Amniotic stem cell (primary cell): ENCODE measurements around the gene RARS1.
"Not testable (repeated sequence)": the region's sequence is repeated elsewhere in the genome, so short reads cannot be mapped to it uniquely, and the experiment has no call there.

ENCODE experiments used
- DNase-seq: peaks from one replicate; lab custom pipeline; 2025; lab: John Stamatoyannopoulos, UW

The RARS1 gene

GRCh38 chr5:168481330-168481788, 4.9 kb upstream of the RARS1 start:
- DNase-seq: no peak

DNA sequence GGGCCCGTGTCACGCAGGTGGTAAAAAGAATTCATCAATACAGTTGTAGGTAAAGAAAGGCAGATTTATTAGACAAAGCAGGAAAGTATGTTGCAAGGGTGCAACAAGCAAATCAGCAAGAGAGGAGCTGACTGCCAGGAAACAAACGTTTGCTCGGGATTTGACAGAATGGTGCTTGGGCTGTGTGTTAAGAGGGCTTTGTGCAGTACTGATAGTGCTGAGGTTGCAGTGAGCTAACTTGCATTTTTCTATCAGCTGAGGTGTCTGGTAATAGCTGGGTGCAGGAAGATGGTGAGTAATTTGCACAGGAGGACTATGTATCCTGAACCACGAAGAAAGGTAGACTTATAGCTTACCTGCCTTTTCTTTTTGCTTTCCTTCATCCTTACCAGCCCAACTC, 3.9 kb upstream of the RARS1 start:
- no peak for DNase-seq

- DNase-seq: no peak
These were observed 2.8 kb downstream of the RARS1 start for GRCh38 chr5:168489059-168489458.

GRCh38 chr5:168494057-168494555, 7.8 kb downstream of the RARS1 start:
- no peak for DNase-seq

DNA sequence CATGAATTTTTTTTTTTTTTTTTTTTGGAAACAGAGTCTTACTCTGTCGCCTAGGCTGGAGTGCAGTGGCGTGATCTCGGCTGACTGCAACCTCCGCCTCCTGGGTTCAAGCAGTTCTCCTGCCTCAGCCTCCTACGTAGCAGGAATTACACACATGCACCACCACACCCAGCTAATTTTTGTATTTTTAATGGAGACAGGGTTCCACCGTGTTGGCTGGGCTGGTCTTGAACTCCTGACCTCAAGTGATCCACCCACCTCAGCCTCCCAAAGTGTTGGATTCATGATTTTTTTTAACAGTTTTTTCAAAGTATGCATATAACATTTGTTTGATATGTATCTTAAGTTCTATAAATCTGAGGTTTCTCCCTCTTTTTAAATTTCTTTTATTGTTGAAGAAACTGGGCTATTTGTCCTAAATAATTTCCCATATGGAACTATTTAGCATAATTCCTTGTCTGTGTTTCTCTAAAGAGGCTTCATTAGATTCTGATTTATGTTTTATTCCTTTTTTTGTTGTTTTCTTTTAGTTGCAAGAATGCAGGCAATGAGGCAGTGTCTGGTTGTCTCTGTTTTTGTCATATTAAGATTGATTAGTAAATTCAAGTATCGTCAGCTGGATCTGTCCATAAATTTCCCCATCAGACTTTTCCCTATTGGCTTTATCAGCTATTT, 16.4 kb downstream of the RARS1 start:
- DNase-seq: no peak

GRCh38 chr5:168513861-168514428, 27.7 kb downstream of the RARS1 start:
- DNase-seq: no peak

DNA sequence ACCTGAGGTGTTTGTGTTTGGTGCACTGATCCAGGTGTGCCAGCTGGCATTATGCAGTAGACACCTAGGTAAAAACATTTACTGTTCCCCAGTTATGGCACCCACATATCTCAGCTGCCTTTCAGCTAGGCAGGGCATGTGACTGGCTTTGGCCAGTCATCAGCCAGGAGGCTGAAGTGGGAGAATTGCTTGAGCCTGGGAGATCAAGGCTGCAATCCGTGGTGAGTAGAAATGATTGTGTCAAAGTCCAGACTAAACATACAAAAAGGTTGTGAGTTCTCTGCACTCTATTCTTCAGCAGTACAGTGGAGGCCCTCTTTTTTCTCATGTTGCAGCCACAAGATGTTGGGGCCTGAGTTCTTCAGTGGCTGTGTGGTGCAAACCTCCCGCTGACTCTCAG, 39.6 kb downstream of the RARS1 start:
- DNase-seq: no peak

DNA sequence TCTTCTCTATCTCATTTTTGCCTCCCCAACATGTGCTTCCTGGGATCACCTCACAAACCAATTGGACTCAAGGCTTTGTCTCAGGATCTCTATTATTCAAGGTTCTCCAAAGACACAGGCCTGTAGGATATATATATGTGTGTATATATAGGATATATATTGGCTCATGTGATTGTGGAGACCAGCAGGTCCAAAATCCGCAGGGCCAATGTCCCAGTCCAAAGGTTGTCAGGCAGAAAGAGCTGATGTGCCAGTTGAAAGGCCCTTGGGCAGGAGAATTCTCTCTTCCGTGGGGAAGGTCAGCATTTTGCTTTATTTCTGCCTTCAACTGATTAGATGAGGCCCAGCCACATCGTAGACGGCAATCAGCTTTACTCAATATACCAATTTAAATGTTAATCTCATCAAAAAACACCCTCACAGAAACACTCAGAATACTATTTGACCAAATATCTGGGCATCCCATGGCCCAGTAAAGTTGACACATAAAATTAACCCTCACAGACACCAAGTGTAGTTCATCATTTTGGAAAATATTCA, 41.6 kb downstream of the RARS1 start:
- DNase-seq: no peak

DNA sequence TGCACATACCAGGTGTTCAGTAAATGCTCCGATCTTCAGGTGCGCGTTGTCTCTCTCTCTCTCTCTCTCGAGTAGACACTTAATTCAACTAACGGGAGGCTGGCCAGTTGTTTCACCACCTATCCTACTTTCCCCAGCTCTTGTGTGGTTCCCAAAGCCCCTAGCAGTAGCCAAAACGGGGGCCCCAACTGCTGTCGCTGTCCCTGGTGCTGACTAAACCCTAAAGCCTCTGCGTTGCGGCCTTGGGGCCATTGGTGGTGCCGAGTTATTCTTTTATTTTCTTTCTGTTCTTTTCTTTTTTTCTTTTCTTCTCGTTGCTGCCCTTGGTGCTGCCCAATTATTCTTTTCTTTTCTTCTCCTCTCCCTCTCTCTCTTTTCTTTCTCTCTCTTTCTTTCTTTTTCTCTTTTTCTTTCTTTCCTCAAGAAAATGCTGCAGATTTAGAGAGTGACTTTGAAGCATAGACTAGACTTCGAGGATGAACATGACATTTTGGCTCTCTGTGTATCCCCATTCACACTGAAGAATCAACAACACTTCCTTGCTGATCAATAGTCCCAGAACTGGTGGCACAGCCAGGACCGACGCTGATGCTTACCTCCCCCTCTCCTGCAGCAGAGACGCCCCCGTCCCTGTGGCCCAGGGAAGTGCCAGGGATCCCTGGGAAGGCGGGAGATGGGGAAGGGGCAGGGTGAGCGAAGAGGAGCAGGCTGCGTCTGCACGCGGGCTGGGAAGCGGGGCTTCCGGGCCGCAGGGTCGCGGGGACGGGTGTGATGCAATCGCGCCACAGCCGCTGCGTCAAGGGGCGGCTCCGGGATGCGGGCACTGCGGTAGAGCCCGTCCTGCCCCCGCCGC, 42.5 kb downstream of the RARS1 start, which contains the start of gene FBLL1:
TSS of gene FBLL1 (plus strand) at position 785 of the 853 bp plus-strand sequence. CDS start 200 bp downstream, outside the sequence.
- DNase-seq: no peak

GRCh38 chr5:168529374-168530234, 43.3 kb downstream of the RARS1 start:
- no peak for DNase-seq

GRCh38 chr5:168530621-168531150, 44.4 kb downstream of the RARS1 start:
- DNase-seq: no peak

- DNase-seq: no peak
These were observed 44.9 kb downstream of the RARS1 start for GRCh38 chr5:168531191-168531590.

GRCh38 chr5:168531987-168532864, 46.0 kb downstream of the RARS1 start:
- no peak for DNase-seq

DNA sequence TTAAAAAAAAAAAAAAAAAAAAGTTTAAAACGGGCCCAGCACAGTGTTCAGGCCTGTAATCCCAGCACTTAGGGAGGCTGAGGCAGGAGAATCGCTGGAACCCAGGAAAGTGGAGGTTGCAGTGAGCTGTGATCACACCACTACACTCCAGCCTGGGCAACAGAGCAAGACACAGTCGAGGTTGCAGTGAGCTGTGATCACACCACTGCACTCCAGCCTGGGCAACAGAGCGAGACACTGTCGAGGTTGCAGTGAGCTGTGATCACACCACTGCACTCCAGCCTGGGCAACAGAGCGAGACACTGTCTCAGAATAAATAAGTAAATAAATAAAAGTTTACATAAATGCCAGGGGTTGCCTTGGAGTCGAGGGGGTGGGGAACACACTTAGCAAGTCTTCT, 48.1 kb downstream of the RARS1 start:
- not testable (repeated sequence) for DNase-seq

- no peak for DNase-seq
These were observed 50.9 kb downstream of the RARS1 start for GRCh38 chr5:168537176-168537575.

GRCh38 chr5:168549554-168549953, 63.3 kb downstream of the RARS1 start:
- no peak for DNase-seq

- no peak for DNase-seq
These were observed 64.4 kb downstream of the RARS1 start for GRCh38 chr5:168550656-168551055.

DNA sequence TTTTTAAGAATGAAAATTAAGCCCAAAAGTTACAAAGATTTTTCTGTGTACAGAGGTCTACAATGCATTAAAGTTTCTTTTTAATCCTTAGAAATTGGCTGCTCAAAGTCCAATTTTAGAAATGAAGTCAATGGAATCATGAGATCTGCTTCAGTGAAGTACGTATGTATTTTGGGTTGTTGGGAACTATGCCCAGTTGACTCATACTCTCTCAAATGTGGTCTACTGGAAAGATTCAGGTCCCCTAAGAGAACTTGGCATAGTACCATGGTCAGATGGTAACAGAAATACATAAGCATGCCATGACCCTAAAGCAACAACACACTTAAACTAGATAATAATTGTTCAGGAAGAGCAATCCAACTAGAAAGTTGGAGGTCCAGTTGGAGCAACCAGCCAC, 65.9 kb downstream of the RARS1 start:
- DNase-seq: peak; percentile 19

GRCh38 chr5:168553377-168554130, 67.3 kb downstream of the RARS1 start:
- DNase-seq: no peak
